A549 (cell line): ENCODE data around the gene PDPR. TPM values are rescaled to one million over a fixed set of nuclear protein-coding genes. Genes with fewer than 3 reads are reported as not detected.
"Not testable (repeated sequence)": the region's sequence is repeated elsewhere in the genome, so short reads cannot be mapped to it uniquely, and the experiment has no call there.

Source experiments
- ATAC-seq, 2 experiments: fragments of 200-7000 bp in 1 of 2; fragments of >200 bp in 1 of 2; cut with Nextera tagmentation in 1 of 2; cut with Tn5 transposase in 1 of 2; 3 replicates each; pipeline versions ENCODE4 v1.8.0 to v1.9.1; 2018 to 2020; ENCODE audit warnings: mild to moderate bottlenecking in 1 of 2, moderate library complexity in 1 of 2
- CTCF ChIA-PET: fragments of 300-600 bp; sonication (Branson Sonifier 250); formaldehyde crosslinking; extraction: SDS; loops from one replicate; lab custom pipeline; 2021; ENCODE audit warnings: antibody characterized with exemption, inconsistent platforms; lab: Yijun Ruan, JAX
- POLR2A ChIA-PET: fragments of 350-600 bp; formaldehyde crosslinking; extraction: SDS; loops from one replicate; lab custom pipeline; 2021; ENCODE audit warnings: antibody characterized with exemption, inconsistent platforms; lab: Yijun Ruan, JAX
- DNase-seq, 2 experiments: peaks; one replicate each; pipeline versions ENCODE4 v3.0.0 to v3.0.0-alpha.2; 2011 to 2016; ENCODE audit warnings: low read depth in 1 of 2, low spot score in 1 of 2
- FAIRE-seq: peaks from 2 replicates; lab custom pipeline; 2011; peaks lifted over from hg19 to GRCh38; lab: Jason Lieb, UNC
- H3K27ac ChIP-seq, 2 experiments: fragments of >200 bp; sonication (Bioruptor Twin); formaldehyde crosslinking; 3 replicates each; pipeline ENCODE4 v1.5.1; 2016 to 2017
- H3K4me1 ChIP-seq: fragments of >200 bp; sonication (Bioruptor Twin); formaldehyde crosslinking; 3 replicates; pipeline ENCODE4 v1.6.1; 2016
- H3K4me2 ChIP-seq: fragments of >200 bp; sonication (Bioruptor Twin); formaldehyde crosslinking; 3 replicates; pipeline ENCODE4 v1.6.1; 2016
- H3K4me3 ChIP-seq: fragments of >200 bp; sonication (Bioruptor Twin); formaldehyde crosslinking; 3 replicates; pipeline ENCODE4 v1.5.1; 2016
- H3K9me3 ChIP-seq: fragments of >200 bp; sonication (Bioruptor Twin); formaldehyde crosslinking; 3 replicates; pipeline ENCODE4 v1.6.1; 2016
- EP300 ChIP-seq, 2 experiments: fragments of >200 bp; sonication (Bioruptor Twin); formaldehyde crosslinking; IDR thresholded peaks; 2 replicates in 1 of 2; 3 replicates in 1 of 2; pipeline ENCODE4 v1.6.1; 2016 to 2017
- ESRRA ChIP-seq: fragments of 150-350 bp; IDR thresholded peaks from 2 replicates; pipeline ENCODE4 v1.6.1; 2014; ENCODE audit warnings: mild to moderate bottlenecking, low read length, borderline replicate concordance
- FOSB ChIP-seq: fragments of 250-450 bp; sonication (Bioruptor Pico); IDR thresholded peaks from 2 replicates; pipeline ENCODE4 v1.5.0; 2020; ENCODE audit warnings: mild to moderate bottlenecking, moderate library complexity
- FOSL2 ChIP-seq, 2 experiments: fragments of 450-650 bp in 1 of 2; fragments of >200 bp in 1 of 2; sonication (Bioruptor Twin) in 1 of 2; formaldehyde crosslinking; IDR thresholded peaks; 2 replicates each; pipeline versions ENCODE4 v1.5.0 to v1.6.1; 2016 to 2020; ENCODE audit warnings: mild to moderate bottlenecking in 1 of 2, moderate library complexity in 1 of 2
- JUN ChIP-seq, 2 experiments: fragments of >200 bp; sonication (Bioruptor Twin); formaldehyde crosslinking; IDR thresholded peaks; 2 replicates in 1 of 2; 3 replicates in 1 of 2; pipeline ENCODE4 v1.6.1; 2016 to 2017
- JUNB ChIP-seq: fragments of >200 bp; sonication (Bioruptor Twin); formaldehyde crosslinking; IDR thresholded peaks from 2 replicates; pipeline ENCODE4 v1.6.1; 2016
- NPAS2 ChIP-seq: fragments of 250-450 bp; sonication (Bioruptor Pico); IDR thresholded peaks from 2 replicates; pipeline ENCODE4 v1.8.0; 2022; ENCODE audit warnings: mild to moderate bottlenecking, moderate library complexity, borderline replicate concordance
- POLR2A ChIP-seq: IDR thresholded peaks from 2 replicates; pipeline ENCODE4 v1.6.1; 2012; ENCODE audit warnings: mild to moderate bottlenecking, low read length
- RFX5 ChIP-seq: fragments of 450-650 bp; IDR thresholded peaks from 2 replicates; pipeline ENCODE4 v1.7.1; 2014; ENCODE audit warnings: antibody characterized with exemption, mild to moderate bottlenecking, moderate library complexity
- ZFP36 ChIP-seq: fragments of 450-650 bp; IDR thresholded peaks from 2 replicates; pipeline ENCODE4 v1.6.1; 2014; ENCODE audit warnings: borderline replicate concordance; ENCODE audit not compliant: partially characterized antibody
- ZNF302 ChIP-seq: fragments of 250-450 bp; sonication (Bioruptor Pico); IDR thresholded peaks from 2 replicates; pipeline ENCODE4 v1.9.0; 2021; ENCODE audit warnings: inconsistent platforms, mild to moderate bottlenecking, moderate library complexity
- WGBS: methylation state at CpG from one replicate; pipeline ENCODE4 v1.1.6; 2017; ENCODE audit errors: missing lambda C conversion rate; 5-methylcytosine and 5-hydroxymethylcytosine counted together
- polyA plus RNA-seq, 4 experiments: library from polyadenylated mRNA; depleted of rRNA in 3 of 4; stranded (reverse); fragments of >200 nt; fragmentation: RNase III in 1 of 4; extraction: RNeasy Plus Mini Kit Qiagen cat#74134 plus additional on column Dnase treatment in 1 of 4; gene quantifications; 2 replicates in 3 of 4; 3 replicates in 1 of 4; pipeline ENCODE4 v1.2.3, GENCODE V29; 2011 to 2017
- TF ChIP-seq, protein P1 (sequence below): fragments of 250-450 bp; sonication (Bioruptor Pico); IDR thresholded peaks from 2 replicates; pipeline ENCODE4 v1.5.0; 2021; ENCODE audit warnings: mild to moderate bottlenecking, moderate library complexity, borderline replicate concordance
- TF ChIP-seq, protein P2 (sequence below): IDR thresholded peaks from 2 replicates; pipeline ENCODE4 v1.6.1; 2012

The PDPR gene
- polyA plus RNA-seq, 2 of the 4 experiments (the other 2 are of a cell fraction): 13.7 to 25.6 TPM

DNA sequence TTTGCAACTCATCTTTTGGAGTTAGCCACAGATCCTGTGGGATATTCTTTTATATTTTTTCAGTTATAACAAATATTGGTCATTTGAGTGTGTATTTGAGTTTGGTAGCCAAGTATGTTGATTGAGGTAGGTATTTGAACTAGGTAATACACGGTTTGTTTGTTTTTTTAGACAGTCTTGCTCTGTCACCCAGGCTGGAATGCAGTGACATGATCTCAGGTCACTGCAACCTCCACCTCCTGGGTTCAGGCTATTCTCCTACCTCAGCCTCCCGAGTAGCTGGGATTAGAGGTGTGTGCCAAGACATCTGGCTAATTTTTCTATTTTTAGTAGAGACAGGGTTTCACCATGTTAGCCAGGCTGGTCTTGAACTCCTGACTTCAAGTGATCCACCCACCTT lies 22.5 kb downstream of the PDPR start:
- FAIRE-seq, ATAC-seq, POLR2A ChIA-PET, CTCF ChIA-PET, DNase-seq, H3K9me3 ChIP-seq, H3K4me1 ChIP-seq, H3K4me3 ChIP-seq, H3K4me2 ChIP-seq, H3K27ac ChIP-seq: not testable (repeated sequence)
- 58% methylated on average over 2 of the region's 2 CpGs for WGBS

GRCh38 chr16:70142739-70143138 lies 28.6 kb downstream of the PDPR start:
- CTCF ChIA-PET, POLR2A ChIA-PET: not testable (repeated sequence)
- 93% methylated on average over 10 of the region's 10 CpGs for WGBS

GRCh38 chr16:70143231-70143895 lies 29.2 kb downstream of the PDPR start:
- H3K4me2 ChIP-seq, DNase-seq, H3K4me1 ChIP-seq, ATAC-seq, CTCF ChIA-PET, H3K27ac ChIP-seq, FAIRE-seq, POLR2A ChIA-PET, H3K4me3 ChIP-seq, H3K9me3 ChIP-seq: not testable (repeated sequence)
- 86% methylated on average over 9 of the region's 9 CpGs for WGBS

More at GRCh38 chr16:70142739-70143138, 28.6 kb downstream of the PDPR start:
- not testable (repeated sequence) for H3K27ac ChIP-seq, H3K4me2 ChIP-seq, H3K4me1 ChIP-seq, DNase-seq, FAIRE-seq, ATAC-seq, H3K4me3 ChIP-seq, H3K9me3 ChIP-seq

DNA sequence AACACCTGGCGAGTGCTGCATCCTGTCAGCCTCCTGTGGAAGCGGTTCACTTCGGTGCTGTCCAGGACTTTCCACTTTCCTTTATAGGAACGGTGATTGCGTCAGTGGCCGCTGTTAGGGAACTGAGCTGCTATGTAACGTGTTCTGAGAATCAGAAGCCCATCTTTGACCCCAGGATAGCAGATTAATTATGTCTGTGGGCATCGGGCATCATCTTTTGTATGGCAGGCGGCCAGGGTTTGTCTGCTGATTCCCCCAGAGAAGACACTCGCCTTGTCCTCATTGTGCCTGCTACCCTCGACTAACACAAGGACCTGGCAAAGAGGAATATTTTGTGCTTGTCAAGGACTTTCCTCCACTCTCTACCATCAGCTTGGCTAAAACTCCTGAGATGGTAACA lies 33.7 kb downstream of the PDPR start:
- H3K4me2 ChIP-seq, H3K9me3 ChIP-seq, DNase-seq, POLR2A ChIA-PET, CTCF ChIA-PET, H3K27ac ChIP-seq, H3K4me1 ChIP-seq, FAIRE-seq, H3K4me3 ChIP-seq, ATAC-seq: not testable (repeated sequence)
- 90% methylated on average over 10 of the region's 11 CpGs for WGBS

GRCh38 chr16:70148453-70148852 lies 34.3 kb downstream of the PDPR start:
- H3K9me3 ChIP-seq, H3K27ac ChIP-seq, DNase-seq, H3K4me3 ChIP-seq, POLR2A ChIA-PET, CTCF ChIA-PET, H3K4me2 ChIP-seq, FAIRE-seq, H3K4me1 ChIP-seq: not testable (repeated sequence)
- 96% methylated on average over 6 of the region's 6 CpGs for WGBS
- ATAC-seq: peak; percentile 36 to 52; a peak in 4 of 6 replicates

- DNase-seq, H3K4me1 ChIP-seq, POLR2A ChIA-PET, FAIRE-seq, H3K9me3 ChIP-seq, H3K4me2 ChIP-seq, H3K4me3 ChIP-seq, ATAC-seq, H3K27ac ChIP-seq: not testable (repeated sequence)
- CTCF ChIA-PET: interaction anchor here (0.8 kb wide), 1 partner anchor 354 kb away, joined by 4 read pairs; no protein-coding TSS in a partner anchor
- WGBS: 96% methylated on average over 8 of the region's 8 CpGs
Measured at GRCh38 chr16:70149296-70149695, 35.2 kb downstream of the PDPR start.

DNA sequence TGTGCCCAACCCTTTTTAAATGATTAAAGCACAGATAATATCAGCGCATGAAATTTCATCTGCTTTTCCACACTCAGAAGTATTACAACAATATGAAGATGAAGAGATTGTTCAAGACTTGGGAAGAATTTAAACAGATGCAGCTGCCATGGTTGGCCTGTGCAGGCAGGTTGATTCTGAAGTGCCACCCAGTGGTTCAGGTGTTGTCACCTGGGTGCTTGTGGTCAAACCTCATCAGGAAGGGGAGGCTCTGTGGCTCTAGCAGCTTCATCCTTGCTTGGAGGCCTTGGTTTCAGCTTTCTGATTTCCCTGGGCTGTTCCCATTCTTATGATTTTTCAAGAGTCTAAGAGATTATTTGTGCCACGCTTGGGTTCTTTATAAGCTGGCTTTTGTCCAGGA lies 37.3 kb downstream of the PDPR start:
- no peak overlapping the region for H3K4me3 ChIP-seq
- no peaks in the 10 kb centered on the region for H3K9me3 ChIP-seq
- CTCF ChIA-PET: interaction anchor here (1.4 to 3.5 kb wide), 3 partner anchors 11 to 503 kb away, joined by 3 to 18 read pairs (median 5); no protein-coding TSS in a partner anchor
- ATAC-seq: no peak
- peaks cover 7% of the 10 kb centered on the region; the same call in 1 of the 3 replicates for H3K4me1 ChIP-seq
- POLR2A ChIA-PET: interaction anchor here (0.7 kb wide), 1 partner anchor 11 kb away, joined by 3 read pairs; no protein-coding TSS in a partner anchor
- peak in 1 of 2 experiments; percentile 3 for DNase-seq
- no peak for FAIRE-seq
- no peak for TF ChIP-seq EP300 (IDR thresholded peaks at IDR 0.05)
- no peak for TF ChIP-seq JUN (IDR thresholded peaks at IDR 0.05)
- no peak for TF ChIP-seq ZFP36
- no peak for TF ChIP-seq POLR2A
- no peak for TF ChIP-seq FOSB
- TF ChIP-seq, protein P1, sequence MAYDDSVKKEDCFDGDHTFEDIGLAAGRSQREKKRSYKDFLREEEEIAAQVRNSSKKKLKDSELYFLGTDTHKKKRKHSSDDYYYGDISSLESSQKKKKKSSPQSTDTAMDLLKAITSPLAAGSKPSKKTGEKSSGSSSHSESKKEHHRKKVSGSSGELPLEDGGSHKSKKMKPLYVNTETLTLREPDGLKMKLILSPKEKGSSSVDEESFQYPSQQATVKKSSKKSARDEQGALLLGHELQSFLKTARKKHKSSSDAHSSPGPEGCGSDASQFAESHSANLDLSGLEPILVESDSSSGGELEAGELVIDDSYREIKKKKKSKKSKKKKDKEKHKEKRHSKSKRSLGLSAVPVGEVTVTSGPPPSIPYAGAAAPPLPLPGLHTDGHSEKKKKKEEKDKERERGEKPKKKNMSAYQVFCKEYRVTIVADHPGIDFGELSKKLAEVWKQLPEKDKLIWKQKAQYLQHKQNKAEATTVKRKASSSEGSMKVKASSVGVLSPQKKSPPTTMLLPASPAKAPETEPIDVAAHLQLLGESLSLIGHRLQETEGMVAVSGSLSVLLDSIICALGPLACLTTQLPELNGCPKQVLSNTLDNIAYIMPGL: no peak
- TF ChIP-seq NPAS2 (CRISPR knock-in tag): no peak
- TF ChIP-seq, protein P2, sequence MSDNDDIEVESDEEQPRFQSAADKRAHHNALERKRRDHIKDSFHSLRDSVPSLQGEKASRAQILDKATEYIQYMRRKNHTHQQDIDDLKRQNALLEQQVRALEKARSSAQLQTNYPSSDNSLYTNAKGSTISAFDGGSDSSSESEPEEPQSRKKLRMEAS: no peak
- no peak for TF ChIP-seq JUNB
- TF ChIP-seq ZNF302: no peak
- no peak for TF ChIP-seq FOSL2 (IDR thresholded peaks at IDR 0.05)
- TF ChIP-seq FOSL2 (CRISPR knock-in tag; IDR thresholded peaks at IDR 0.05): no peak
- no peak for TF ChIP-seq ESRRA
- TF ChIP-seq RFX5: no peak
- 92% methylated on average over 2 of the region's 2 CpGs for whole genome bisulfite sequencing
- H3K4me2 ChIP-seq: no peak overlapping the region
- H3K27ac ChIP-seq: no peak overlapping the region
